NCI-H524 treated with DMSO at 0.1 percent for 48 hours (cell line): ENCODE measurements around the gene SUCLG1.
"Not testable (repeated sequence)": the region's sequence is repeated elsewhere in the genome, so short reads cannot be mapped to it uniquely, and the experiment has no call there.

ENCODE experiments used
- DNase-seq: peaks from one replicate; lab custom pipeline; 2025; lab: John Stamatoyannopoulos, UW

Gene SUCLG1

GRCh38 chr2:84421197-84421596, 37.9 kb downstream of the SUCLG1 start:
- no peak for DNase-seq

GRCh38 chr2:84417453-84418145, 41.5 kb downstream of the SUCLG1 start:
- no peak for DNase-seq

- DNase-seq = no peak
Observed at GRCh38 chr2:84409531-84409930, 49.5 kb downstream of the SUCLG1 start.

DNA sequence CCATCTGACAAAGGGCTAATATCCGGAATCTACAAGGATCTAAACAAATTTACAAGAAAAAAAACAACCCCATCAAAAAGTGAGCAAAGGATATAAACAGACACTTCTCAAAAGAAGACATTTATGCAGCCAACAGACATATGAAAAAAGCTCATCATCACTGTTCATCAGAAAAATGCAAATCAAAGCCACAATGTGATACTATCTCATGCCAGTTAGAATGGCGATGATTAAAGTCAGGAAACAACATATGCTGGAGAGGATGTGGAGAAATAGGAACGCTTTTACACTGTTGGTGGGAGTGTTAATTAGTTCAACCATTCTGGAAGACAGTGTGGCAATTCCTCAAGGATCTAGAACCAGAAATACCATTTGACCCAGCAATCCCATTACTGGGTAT, 57.0 kb downstream of the SUCLG1 start:
- not testable (repeated sequence) for DNase-seq

GRCh38 chr2:84399839-84400238, 59.2 kb downstream of the SUCLG1 start:
- not testable (repeated sequence) for DNase-seq

- DNase-seq = no peak
Observed at GRCh38 chr2:84395820-84396219, 63.3 kb downstream of the SUCLG1 start.

DNA sequence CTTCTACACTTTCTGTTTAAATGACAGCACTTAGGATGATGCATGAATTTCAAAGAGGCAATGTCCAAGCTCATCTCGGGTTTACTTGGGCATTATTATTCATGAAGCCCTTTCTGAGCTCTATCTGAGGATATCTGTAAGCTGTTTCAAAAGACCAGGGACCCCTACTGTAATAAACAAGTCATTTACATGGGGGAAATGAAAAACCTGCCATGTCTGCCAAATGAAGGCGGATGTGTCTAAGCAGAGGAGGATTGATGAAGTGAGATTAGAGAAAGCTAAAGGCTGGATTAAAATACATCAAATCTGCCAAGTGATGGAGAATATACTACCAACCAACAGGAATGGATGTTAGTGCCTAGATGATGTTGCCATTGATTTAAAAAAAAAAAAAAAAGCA, 64.5 kb downstream of the SUCLG1 start:
- DNase-seq = no peak

DNA sequence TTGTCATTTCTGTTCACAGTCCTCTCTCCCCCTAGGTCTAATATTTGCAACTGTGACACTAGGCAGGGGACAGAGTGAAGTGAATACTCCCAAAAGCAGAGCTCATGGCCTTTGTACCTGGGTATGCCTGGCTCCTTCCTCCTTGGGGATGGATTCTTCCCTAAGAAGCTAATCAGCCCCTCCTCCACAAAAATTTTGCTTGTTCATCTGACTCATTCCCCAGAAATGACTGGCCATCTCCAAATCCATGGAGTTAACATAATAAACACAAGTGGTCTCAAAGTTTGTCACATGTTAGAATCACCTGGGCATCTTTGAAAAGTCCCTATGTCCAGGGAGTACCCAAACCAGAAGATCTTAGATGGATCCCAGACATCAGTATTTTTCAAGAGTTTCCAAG, 65.3 kb downstream of the SUCLG1 start:
- DNase-seq = no peak

DNA sequence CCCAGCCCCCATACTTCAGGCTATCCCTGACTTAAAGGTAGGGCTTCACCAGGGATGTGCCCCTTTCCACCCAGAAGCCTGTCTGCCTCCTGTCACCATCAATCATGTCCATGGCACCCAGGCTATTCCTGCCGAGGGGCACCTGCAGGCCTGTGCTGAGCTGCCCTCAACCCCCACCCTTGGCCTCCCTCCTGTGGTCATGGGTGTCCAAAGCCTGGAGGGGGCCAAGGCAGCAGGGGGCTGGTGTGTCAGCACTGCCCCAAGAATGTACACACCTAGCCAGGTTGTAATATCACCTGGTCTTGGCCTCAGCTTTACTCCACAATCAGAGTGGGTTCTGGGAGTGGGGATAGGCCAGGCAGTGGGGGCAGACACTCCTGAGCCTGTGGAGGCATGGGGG, 69.3 kb downstream of the SUCLG1 start:
- no peak for DNase-seq

DNA sequence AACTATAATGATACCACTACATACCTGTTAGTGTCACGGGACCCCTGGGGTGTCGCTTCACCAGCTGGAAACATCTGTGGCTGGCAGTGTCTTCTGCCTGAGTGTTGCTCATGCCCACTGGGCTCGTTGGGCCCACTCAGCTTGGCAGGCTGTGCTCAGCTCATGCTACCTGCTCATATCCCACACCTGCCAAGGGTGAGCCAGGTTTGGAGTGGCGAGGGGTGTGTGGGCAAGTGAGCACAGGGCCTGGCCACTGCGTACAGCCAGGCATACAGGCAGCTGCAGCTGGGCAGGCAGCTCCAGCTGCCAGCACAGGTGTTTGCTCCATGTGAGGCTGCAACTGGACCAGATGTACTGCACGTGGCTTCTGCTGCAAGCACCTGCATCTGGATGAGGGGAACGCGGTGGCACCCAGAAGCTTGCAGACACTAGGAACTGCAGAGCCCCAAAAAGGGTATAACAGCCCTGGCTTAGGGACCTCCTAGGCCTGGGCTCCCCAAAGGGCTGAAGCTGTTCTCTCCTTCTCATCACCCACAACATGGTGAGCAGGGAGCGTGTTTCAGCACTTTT, 70.1 kb downstream of the SUCLG1 start:
- no peak for DNase-seq

DNA sequence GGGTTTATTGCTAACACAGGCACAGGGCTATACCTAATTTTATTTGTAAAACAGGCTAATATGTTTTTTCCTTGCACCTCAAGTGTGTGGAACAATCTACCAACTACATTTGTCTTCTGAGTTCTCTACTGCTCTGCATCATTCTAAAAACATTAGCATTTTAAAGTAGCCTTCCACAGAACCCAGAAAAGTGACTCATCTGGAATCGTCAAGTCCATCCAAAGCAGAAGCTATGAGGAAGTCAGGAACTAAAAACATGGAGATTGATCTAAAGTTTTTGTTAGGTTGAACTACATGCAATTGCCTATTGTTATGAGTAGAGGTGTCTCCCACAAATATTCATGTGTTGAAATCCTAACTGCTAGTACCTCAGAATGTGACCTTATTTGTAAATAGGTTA, 70.9 kb downstream of the SUCLG1 start:
- DNase-seq = no peak

- DNase-seq = peak; percentile 24
Observed at GRCh38 chr2:84386336-84387040, 72.6 kb downstream of the SUCLG1 start.

- DNase-seq = no peak
Observed at GRCh38 chr2:84383271-84383670, 75.8 kb downstream of the SUCLG1 start.

GRCh38 chr2:84380875-84381274, 78.2 kb downstream of the SUCLG1 start:
- DNase-seq = no peak

GRCh38 chr2:84378960-84379359, 80.1 kb downstream of the SUCLG1 start:
- DNase-seq = no peak

DNA sequence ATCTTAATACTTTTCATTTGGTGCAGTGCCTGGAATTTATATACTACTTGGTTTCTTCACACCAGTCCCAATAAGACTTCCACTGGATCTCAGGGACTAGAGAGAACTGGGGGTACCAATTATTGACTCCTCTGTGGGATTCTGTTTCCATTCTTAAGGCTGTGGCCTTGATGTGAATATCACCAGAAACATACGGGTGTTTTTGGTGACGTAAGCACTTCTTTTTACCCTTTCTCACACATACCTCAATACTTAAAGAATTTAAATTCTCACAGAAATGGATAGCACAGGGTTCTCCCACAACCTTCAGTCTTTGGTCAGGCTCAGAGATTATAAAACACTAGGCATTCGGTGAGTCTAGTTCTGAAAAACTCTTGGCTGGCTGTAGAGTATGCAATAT, 84.1 kb downstream of the SUCLG1 start:
- no peak for DNase-seq

DNA sequence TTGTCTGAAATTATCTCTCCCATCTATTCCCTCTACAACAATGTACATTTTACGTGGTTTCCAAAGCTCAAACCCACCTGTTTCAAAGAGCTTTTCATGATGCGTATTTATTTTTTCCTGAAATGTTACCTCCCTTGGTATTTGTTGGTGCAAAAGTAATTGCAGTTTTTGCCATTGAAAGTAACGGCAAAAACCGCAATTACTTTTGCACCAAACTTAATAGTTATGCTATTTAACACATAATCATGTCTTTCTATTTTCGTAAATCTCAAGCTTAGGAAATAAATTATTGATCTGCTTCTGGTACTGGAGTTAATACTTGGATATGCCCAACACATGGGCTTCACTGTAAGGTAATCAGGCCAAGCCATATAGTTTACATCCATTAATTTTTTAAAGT, 85.2 kb downstream of the SUCLG1 start:
- no peak for DNase-seq
